ENCODE data around the gene RBM19. TPM values are rescaled to one million over a fixed set of nuclear protein-coding genes. Genes with fewer than 3 reads are reported as not detected.

RBM19 gene
- total and polyA plus RNA-seq, 2 donors (not counting 3 experiments of a cell fraction or from before 2014, with no cell fraction given): 13.2 to 34.4 TPM

DNA sequence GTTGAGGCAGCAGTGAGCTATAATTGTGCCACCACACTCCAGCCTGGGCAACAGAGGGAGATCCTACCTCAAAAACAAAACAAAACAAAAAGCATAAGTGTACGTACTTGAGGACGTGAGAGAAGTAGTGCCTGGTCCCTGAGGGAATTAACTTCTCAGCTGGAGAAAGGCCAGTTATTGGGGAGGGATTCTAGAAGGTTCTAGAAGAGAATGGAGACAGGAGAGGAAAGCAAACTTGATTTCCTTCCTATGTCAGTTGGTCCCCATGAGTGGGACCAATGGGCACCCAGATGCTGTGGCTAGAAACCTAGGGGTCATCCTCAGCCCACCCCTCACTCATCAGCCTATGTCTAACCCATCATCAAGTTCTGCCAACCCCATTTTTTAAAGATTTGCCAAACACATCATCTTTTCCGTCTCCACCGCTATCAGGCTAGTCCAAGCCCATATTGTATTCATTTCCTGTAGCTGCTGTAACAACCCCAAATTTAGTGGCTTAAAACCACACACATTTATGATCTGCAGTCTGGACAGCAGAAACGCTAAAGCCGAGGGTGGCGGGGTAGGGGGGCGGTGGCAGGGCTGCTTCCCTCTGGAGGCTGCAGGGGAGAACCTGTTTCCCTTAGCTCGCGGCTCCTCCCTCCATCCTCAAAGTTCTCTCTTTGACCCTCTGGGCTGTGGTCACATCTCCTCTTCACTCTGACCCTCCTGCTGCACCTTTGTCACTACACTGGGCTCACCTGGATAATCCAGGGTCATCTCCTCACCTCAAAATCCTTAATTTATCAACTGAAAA lies 7.2 kb upstream of the RBM19 start:
- Histone ChIP-seq H3K9ac (replicated peaks; ENCODE audit: extremely low read depth, insufficient read depth, low read length) (no peak overlapping the region), H4K20me1 (replicated peaks; ENCODE audit: control insufficient read depth, extremely low read depth, insufficient read depth, low read length) (no peaks in the 10 kb centered on the region), H3K9me1 (replicated peaks; ENCODE audit: control insufficient read depth, extremely low read depth, insufficient read depth, low read length) (no peaks in the 10 kb centered on the region), H2AFZ (ENCODE audit: low read depth, low read length) (no peak overlapping the region), H3K27me3 (ENCODE audit: control insufficient read depth in 2 of 2, insufficient read depth in 2 of 2, low read length in 2 of 2) (no peaks in the 10 kb centered on the region), H3K36me3 (ENCODE audit: control insufficient read depth in 2 of 2, extremely low read depth in 1 of 2, insufficient read depth in 2 of 2, low read length in 2 of 2) (no peaks in the 10 kb centered on the region), H3K4me2 (ENCODE audit: insufficient read depth, low read length) (no peak overlapping the region), H3K9me3 (replicated peaks; ENCODE audit: control insufficient read depth, insufficient read depth, low read length) (no peaks in the 10 kb centered on the region), H3K27ac (ENCODE audit: insufficient read depth, low read depth, low read length) (no peak overlapping the region), H3K79me2 (ENCODE audit: control insufficient read depth, insufficient read depth, low read length) (no peaks in the 10 kb centered on the region), H3K4me3 (replicated peaks in 1 of 3; ENCODE audit: insufficient read depth in 1 of 3, low read depth in 1 of 3, low read length in 3 of 3) (no peak overlapping the region), H3K4me1 (ENCODE audit: control insufficient read depth, extremely low read depth, insufficient read depth, low read length) (no peaks in the 10 kb centered on the region)
- FAIRE-seq (no peak), DNase-seq (ENCODE audit: low read depth, low spot score) (no peak)
- intact Hi-C loops (cut with micrococcal nuclease): no loop called here
- POLR2A ChIA-PET: no interaction called here
- CTCF ChIA-PET: interaction anchor here (1.2 kb wide), 1 partner anchor 535 kb away, joined by 4 read pairs; no protein-coding TSS in a partner anchor
- no TSS peak for BruUV-seq (replicated peaks)
- TF ChIP-seq POLR2AphosphoS5 (IDR thresholded peaks at IDR 0.05; ENCODE audit: insufficient read depth, low read depth, low read length) (no peak), FOS (IDR thresholded peaks at IDR 0.05; ENCODE audit: borderline replicate concordance, insufficient read depth, low read length) (no peak), GATA2 (IDR thresholded peaks at IDR 0.05; ENCODE audit: insufficient read depth, insufficient read length, low read depth, low read length) (no peak), MYC (IDR thresholded peaks at IDR 0.05; ENCODE audit: low read depth, low read length) (no peak), JUN (IDR thresholded peaks at IDR 0.05; ENCODE audit: borderline replicate concordance, insufficient read depth, insufficient read length, low read depth) (no peak), POLR2A (IDR thresholded peaks at IDR 0.05; ENCODE audit: low read depth, low read length) (no peak), EZH2 (IDR thresholded peaks at IDR 0.05; ENCODE audit: borderline replicate concordance, low read depth, low read length, severe bottlenecking) (no peak)
- TF ChIP-seq, protein P1, sequence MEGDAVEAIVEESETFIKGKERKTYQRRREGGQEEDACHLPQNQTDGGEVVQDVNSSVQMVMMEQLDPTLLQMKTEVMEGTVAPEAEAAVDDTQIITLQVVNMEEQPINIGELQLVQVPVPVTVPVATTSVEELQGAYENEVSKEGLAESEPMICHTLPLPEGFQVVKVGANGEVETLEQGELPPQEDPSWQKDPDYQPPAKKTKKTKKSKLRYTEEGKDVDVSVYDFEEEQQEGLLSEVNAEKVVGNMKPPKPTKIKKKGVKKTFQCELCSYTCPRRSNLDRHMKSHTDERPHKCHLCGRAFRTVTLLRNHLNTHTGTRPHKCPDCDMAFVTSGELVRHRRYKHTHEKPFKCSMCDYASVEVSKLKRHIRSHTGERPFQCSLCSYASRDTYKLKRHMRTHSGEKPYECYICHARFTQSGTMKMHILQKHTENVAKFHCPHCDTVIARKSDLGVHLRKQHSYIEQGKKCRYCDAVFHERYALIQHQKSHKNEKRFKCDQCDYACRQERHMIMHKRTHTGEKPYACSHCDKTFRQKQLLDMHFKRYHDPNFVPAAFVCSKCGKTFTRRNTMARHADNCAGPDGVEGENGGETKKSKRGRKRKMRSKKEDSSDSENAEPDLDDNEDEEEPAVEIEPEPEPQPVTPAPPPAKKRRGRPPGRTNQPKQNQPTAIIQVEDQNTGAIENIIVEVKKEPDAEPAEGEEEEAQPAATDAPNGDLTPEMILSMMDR (IDR thresholded peaks at IDR 0.05; ENCODE audit: extremely low read depth in 1 of 2, insufficient read depth in 1 of 2, low read depth in 1 of 2, low read length in 2 of 2): no peak
- TF ChIP-seq, protein P2, sequence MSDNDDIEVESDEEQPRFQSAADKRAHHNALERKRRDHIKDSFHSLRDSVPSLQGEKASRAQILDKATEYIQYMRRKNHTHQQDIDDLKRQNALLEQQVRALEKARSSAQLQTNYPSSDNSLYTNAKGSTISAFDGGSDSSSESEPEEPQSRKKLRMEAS (IDR thresholded peaks at IDR 0.05; ENCODE audit: insufficient read depth, insufficient read length): no peak
- dilution Hi-C loops (cut with MboI; ENCODE audit: extremely low pct_ligation_motif_present, low sequenced_read_pairs): no loop called here

All from endothelial cell of umbilical vein (primary cell).